Left lobe of liver (tissue), 2 donors: ENCODE measurements around the gene KIAA1671. TPM values are rescaled to one million over a fixed set of nuclear protein-coding genes. Genes with fewer than 3 reads are reported as not detected.

Source experiments
- ATAC-seq: fragments of 200-7000 bp; cut with Tn5 transposase; one replicate; pipeline ENCODE4 v1.9.1; 2020; ENCODE audit warnings: mild to moderate bottlenecking, moderate library complexity
- DNase-seq: peaks from one replicate; pipeline ENCODE4 v3.0.0-alpha.2; 2020; ENCODE audit warnings: low spot score
- total RNA-seq: library from RNA; stranded (reverse); gene quantifications from one replicate; pipeline ENCODE4 v1.2.1, GENCODE V29; 2021
- donor health status: DM: no; HTN: no; CAD: no; lungs with moderate emphysema.
- donor health status: DM: no; HTN: yes; CAD: no.

Gene KIAA1671
- total RNA-seq, 1 donor from 2014 or later: 38.9 TPM

DNA sequence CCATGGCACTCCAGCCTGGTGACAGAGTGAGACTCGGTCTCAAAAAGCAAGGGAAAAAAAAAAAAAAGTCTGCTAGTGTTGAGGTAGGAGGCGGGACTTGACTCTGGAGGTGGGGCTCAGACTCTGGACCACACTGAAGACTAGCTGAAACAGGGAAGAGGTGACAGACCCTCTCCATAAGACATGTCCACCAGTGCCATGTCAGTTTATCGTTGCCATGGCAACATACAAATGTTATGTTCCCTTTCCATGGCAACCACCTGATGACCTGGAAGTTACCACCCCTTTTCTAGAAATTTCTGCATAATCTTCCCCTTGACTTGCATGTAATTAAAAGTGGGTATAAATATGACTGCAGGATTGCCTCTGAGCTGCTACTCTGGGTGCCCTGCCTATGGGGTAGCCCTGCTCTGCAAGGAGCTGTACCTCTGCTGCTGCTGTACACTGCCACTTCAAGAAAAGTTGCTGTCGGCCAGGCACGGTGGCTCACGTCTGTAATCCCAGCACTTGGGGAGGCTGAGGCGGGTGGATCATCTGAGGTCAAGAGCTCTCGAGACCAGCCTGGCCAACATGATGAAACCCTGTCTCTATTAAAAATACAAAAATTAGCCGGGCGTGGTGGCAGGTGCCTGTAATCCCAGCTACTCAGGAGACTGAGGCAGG is 55.1 kb downstream of the KIAA1671 start:
- ATAC-seq (no peak), DNase-seq (no peak)

DNA sequence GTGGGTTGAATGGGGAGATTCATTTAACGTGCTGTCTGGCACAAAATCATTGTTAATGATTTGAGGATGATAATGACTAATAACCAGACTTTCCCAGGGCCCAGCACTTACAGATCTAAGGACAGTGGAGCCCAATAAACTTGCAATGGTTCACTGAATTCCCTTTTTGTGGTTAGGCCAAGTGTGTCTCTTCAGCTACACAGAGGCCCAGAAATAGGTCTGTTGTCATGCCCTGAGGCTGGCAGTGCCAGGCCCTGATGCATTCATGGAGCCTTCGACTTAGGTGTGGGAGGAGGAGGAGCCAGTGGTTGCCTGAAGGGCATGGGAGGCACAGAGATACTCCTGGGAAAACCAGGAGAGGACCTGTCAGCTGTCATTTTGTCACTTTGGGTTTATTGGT is 56.1 kb downstream of the KIAA1671 start:
- DNase-seq (no peak), ATAC-seq (no peak)

GRCh38 chr22:25012741-25013143 is 60.2 kb downstream of the KIAA1671 start:
- ATAC-seq: no peak
- DNase-seq: no peak

GRCh38 chr22:25013607-25014006 is 61.1 kb downstream of the KIAA1671 start:
- peak; percentile 62 for ATAC-seq

DNA sequence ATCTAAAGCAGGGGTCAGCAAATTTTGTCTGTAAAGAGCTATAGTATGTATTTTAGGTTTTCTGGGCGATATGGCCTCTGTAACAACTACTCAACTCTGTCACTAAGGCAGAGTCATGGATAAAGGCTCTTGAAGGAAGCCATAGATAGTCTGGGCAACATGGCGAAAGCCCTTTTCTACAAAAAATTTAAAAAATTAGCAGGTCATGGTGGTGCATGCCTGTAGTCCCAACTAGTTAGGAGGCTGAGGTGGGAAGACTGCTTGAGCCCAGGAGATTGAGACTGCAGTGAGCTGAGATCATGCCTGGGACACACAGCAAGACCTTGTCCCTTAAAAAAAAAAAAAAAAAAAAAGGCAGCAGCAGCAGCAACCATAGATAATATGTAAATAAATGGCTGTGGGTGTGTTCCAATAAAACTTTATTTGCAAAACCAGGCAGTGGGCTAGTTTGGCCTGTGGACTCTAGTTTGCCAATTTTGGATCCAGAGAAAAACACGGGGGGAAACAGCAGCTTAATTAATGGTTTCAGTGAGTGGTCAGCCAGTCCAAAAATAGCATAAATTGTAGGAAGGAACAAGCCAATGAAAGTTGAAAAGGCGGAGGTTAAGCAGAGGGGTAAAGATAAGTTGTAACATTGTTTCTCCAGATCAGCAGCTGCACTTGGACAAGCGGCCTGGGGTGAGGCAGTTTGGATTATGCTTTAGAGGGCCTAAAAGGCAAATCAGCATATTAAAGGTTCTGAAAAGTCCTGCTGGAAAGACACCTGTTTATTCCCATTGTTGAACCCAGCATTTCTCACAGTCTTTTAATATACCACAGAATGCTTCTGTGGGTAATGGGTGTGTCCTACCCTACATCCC is 62.6 kb downstream of the KIAA1671 start:
- DNase-seq: no peak
- ATAC-seq: peak; percentile 44

More at GRCh38 chr22:25013607-25014006, 61.1 kb downstream of the KIAA1671 start:
- DNase-seq: no peak

- ATAC-seq (no peak), DNase-seq (no peak)
Measured at GRCh38 chr22:25016311-25016710, 63.8 kb downstream of the KIAA1671 start.

- DNase-seq (no peak), ATAC-seq (no peak)
Measured at GRCh38 chr22:25018009-25018408, 65.5 kb downstream of the KIAA1671 start.

- ATAC-seq (no peak), DNase-seq (no peak)
Measured at GRCh38 chr22:25019427-25020184, 67.1 kb downstream of the KIAA1671 start.

DNA sequence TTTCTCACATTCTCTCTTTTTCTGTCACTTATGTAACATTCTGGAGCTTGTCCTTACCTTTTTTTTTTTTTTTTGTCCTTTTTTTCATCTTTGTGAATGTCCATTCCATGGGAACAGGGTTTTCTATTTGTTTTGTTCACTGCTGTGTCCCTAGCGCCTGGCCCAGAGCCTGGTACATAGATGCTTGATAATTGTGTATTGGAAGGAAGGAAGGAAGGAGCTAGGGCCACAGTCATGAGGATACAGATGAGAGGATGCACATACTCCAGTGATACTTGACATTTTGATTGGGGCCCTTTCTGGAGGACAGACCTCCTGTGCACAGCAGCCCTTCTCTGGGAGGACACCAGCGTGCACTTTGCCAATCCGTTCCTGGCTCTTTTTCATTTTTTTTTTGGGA is 68.9 kb downstream of the KIAA1671 start:
- DNase-seq: no peak

DNA sequence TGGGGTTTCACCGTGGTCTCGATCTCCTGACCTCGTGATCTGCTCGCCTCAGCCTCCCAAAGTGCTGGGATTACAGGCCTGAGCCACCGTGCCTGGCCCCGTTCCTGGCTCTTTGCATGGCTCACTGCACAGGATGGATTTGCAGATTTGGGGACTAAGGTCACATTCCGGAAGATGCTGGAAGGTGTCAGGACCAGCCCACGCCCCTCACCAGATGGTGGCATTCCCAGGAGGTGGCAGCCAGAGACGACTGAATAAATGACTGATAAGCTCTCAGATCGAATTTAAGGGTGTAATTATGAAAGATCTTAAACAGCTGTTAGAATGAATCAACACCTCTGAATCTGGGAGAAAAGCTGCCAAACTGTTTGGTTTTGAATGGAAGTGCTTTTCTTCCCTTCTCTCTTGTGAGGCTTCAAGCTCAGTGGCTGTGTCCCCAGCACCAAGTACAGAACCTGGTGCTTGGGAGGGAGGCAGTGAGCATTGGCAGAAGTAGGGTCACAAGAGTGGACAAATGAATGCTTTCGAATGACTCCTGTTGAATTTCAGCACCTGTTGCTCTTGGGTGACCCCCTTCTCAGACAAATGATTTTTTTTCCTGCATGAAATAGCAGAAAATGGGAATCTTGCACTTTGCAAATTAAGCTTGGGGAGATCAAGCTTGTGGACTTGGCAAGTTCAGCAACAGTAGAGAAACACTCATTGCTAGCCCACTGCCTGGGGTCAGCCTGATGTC is 69.6 kb downstream of the KIAA1671 start:
- DNase-seq (no peak), ATAC-seq (no peak)

More for the DNA sequence above, 68.9 kb downstream of the KIAA1671 start:
- ATAC-seq: peak; percentile 44

GRCh38 chr22:25023879-25024278 is 71.4 kb downstream of the KIAA1671 start:
- ATAC-seq (no peak), DNase-seq (no peak)

- ATAC-seq (no peak), DNase-seq (no peak)
Measured at GRCh38 chr22:25024895-25025294, 72.4 kb downstream of the KIAA1671 start.

- no peak for DNase-seq
- ATAC-seq: no peak
Measured at GRCh38 chr22:25025491-25026400, 73.2 kb downstream of the KIAA1671 start.

DNA sequence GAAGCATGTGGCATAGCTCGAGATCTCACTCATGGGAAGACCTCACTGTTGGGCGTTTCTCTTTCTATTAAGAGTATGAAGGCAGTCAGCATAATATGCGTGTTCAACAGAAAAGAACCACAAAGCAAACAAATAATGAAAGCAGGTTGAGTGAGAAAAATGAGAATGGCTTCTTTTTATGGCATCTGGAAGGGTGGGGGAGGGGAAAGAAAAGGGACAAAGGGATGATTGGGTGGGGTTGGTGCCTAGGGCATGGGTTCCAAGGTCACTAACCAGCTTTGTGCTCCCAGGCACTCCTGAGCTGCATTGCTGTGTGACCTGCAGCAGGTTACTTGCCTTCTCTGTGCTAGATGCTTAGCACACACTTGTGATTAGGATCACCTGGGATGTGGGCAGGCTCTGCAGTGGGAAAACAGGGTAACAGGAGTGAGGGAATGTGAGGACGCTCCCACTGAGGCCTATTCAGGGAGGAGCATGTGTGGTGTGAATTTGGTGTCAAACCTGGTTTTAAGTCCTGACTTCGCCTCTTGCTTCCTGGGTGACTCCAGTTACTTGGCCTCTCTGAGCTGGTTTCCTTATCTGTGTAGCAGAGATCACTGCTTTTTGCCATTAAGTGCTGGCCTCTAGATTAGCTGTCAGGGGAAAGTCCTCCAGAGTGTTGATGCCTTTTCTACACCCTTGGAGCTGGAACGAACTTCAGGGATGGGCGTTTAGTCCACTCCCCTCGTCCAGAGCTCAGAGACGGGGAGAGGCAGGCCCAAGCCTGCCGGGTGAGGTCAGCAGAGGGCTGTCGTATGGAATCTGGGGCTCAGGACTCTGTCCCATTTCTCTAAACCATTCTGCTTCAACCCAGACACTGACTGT is 74.8 kb downstream of the KIAA1671 start:
- no peak for DNase-seq
- ATAC-seq: no peak

- ATAC-seq: no peak
- no peak for DNase-seq
Measured at GRCh38 chr22:25027959-25028840, 75.7 kb downstream of the KIAA1671 start.

GRCh38 chr22:25028841-25029141 is 76.3 kb downstream of the KIAA1671 start:
- DNase-seq (no peak), ATAC-seq (no peak)

- no peak for DNase-seq
- no peak for ATAC-seq
Measured at GRCh38 chr22:25029181-25029580, 76.7 kb downstream of the KIAA1671 start.

- ATAC-seq (peak; percentile 97), DNase-seq (peak; percentile 84)
Measured at GRCh38 chr22:25030636-25031035, 78.1 kb downstream of the KIAA1671 start.
